Kidney tubule cell (primary cell): Measurements from ENCODE around the gene TMEM258.

Experiments
- DNase-seq: peaks from one replicate; pipeline ENCODE4 v3.0.0-alpha.2; 2018; ENCODE audit warnings: low spot score

Gene TMEM258

GRCh38 chr11:61820174-61820573 lies 27.8 kb upstream of the TMEM258 start:
- DNase-seq = peak; percentile 71

GRCh38 chr11:61817471-61818202 lies 25.2 kb upstream of the TMEM258 start:
- DNase-seq = no peak

GRCh38 chr11:61816736-61817455 lies 24.5 kb upstream of the TMEM258 start, which contains the start of gene FADS1:
Gene FADS1 (minus strand): TSS chr11:61817003. CDS start chr11:61816929, 74 bp downstream.
- DNase-seq = peak; percentile 94

GRCh38 chr11:61815790-61816735 lies 23.7 kb upstream of the TMEM258 start:
- peak; percentile 85 for DNase-seq

- DNase-seq = peak; percentile 97
These were observed 22.8 kb upstream of the TMEM258 start for GRCh38 chr11:61814958-61815789.

GRCh38 chr11:61814247-61814957 lies 22.0 kb upstream of the TMEM258 start:
- peak; percentile 52 for DNase-seq

- DNase-seq = no peak
These were observed 20.5 kb upstream of the TMEM258 start for GRCh38 chr11:61812736-61813411.

- no peak for DNase-seq
These were observed 19.4 kb upstream of the TMEM258 start for GRCh38 chr11:61811831-61812230.

- DNase-seq = no peak
These were observed 18.3 kb upstream of the TMEM258 start for GRCh38 chr11:61810671-61811175.

- no peak for DNase-seq
These were observed 14.4 kb upstream of the TMEM258 start for GRCh38 chr11:61806785-61807184.

- DNase-seq = no peak
These were observed 12.7 kb upstream of the TMEM258 start for GRCh38 chr11:61805146-61805545.

GRCh38 chr11:61803889-61804647 lies 11.7 kb upstream of the TMEM258 start:
- no peak for DNase-seq

- DNase-seq = no peak
These were observed 10.2 kb upstream of the TMEM258 start for GRCh38 chr11:61802605-61803004.

- DNase-seq = no peak
These were observed 8.2 kb upstream of the TMEM258 start for GRCh38 chr11:61800331-61801281.

GRCh38 chr11:61799665-61800284 lies 7.4 kb upstream of the TMEM258 start:
- no peak for DNase-seq

- DNase-seq = peak; percentile 76
These were observed 5.0 kb upstream of the TMEM258 start for GRCh38 chr11:61797263-61797944.
